Suprapubic skin (tissue), 4 donors: Measurements from ENCODE around the gene MARCKS. TPM values are rescaled to one million over a fixed set of nuclear protein-coding genes. Genes with fewer than 3 reads are reported as not detected.

Experiments used
- DNase-seq, 2 donors: peaks; one replicate each; pipeline ENCODE4 v3.0.0-alpha.2; 2019; ENCODE audit warnings: low spot score in 2 of 2
- H3K27ac ChIP-seq: fragments of 200-600 bp; sonication (generic); one replicate; pipeline ENCODE4 v1.5.1; 2019
- H3K27me3 ChIP-seq: fragments of 200-600 bp; sonication (generic); one replicate; pipeline ENCODE4 v1.5.1; 2019
- H3K36me3 ChIP-seq: fragments of 200-600 bp; sonication (generic); one replicate; pipeline ENCODE4 v1.5.1; 2019
- H3K4me1 ChIP-seq: fragments of 200-600 bp; sonication (generic); one replicate; pipeline ENCODE4 v1.5.1; 2019
- H3K4me3 ChIP-seq: fragments of 200-600 bp; sonication (generic); one replicate; pipeline ENCODE4 v1.5.1; 2019; ENCODE audit warnings: mild to moderate bottlenecking
- H3K9me3 ChIP-seq: fragments of 200-600 bp; sonication (generic); one replicate; pipeline ENCODE4 v1.5.1; 2019
- CTCF ChIP-seq, 2 donors: fragments of 200-600 bp in 1 of 2; fragments of 450-650 bp in 1 of 2; sonication (generic) in 1 of 2; IDR thresholded peaks; one replicate each; pipeline ENCODE4 v1.5.1; 2016 to 2019; ENCODE audit warnings: antibody characterized with exemption in 2 of 2, mild to moderate bottlenecking in 1 of 2, moderate library complexity in 1 of 2
- EP300 ChIP-seq: sonication (generic); formaldehyde crosslinking; IDR thresholded peaks from one replicate; pipeline ENCODE4 v1.6.1; 2017; ENCODE audit warnings: antibody characterized with exemption
- POLR2A ChIP-seq, 2 donors: fragments of 450-650 bp; IDR thresholded peaks; one replicate each; pipeline ENCODE4 v1.6.1; 2017; ENCODE audit warnings: antibody characterized with exemption in 2 of 2, mild to moderate bottlenecking in 2 of 2, moderate library complexity in 2 of 2
- POLR2AphosphoS5 ChIP-seq, 3 donors: sonication (generic); formaldehyde crosslinking; IDR thresholded peaks; one replicate each; pipeline ENCODE4 v1.6.1; 2017; ENCODE audit warnings: antibody characterized with exemption in 3 of 3
- WGBS: methylation state at CpG from one replicate; pipeline ENCODE4 v1.1.5; 2018; 5-methylcytosine and 5-hydroxymethylcytosine counted together
- total RNA-seq, 4 donors: library from RNA; depleted of rRNA; stranded (reverse); fragments of >200 nt; gene quantifications; one replicate each; pipeline ENCODE4 v1.1.0, GENCODE V29; 2016

MARCKS gene
- total RNA-seq, 4 donors from 2014 or later, result 49.3 to 57.1 (median 54.6) TPM

GRCh38 chr6:113888493-113888892, 31.3 kb downstream of the MARCKS start:
- Histone ChIP-seq H3K9me3 (no peaks in the 10 kb centered on the region), H3K27me3 (no peaks in the 10 kb centered on the region), H3K36me3 (no peaks in the 10 kb centered on the region), H3K4me1 (no peaks in the 10 kb centered on the region), H3K27ac (no peak overlapping the region), H3K4me3 (no peak overlapping the region)
- no peak for TF ChIP-seq POLR2AphosphoS5 (IDR thresholded peaks at IDR 0.05)
- no peak for TF ChIP-seq EP300
- TF ChIP-seq POLR2A (IDR thresholded peaks at IDR 0.05), result no peak
- TF ChIP-seq CTCF (IDR thresholded peaks at IDR 0.05), result no peak
- DNase-seq, result no peak

- H3K27me3 ChIP-seq, result no peaks in the 10 kb centered on the region
- no peak overlapping the region for H3K27ac ChIP-seq
- TF ChIP-seq CTCF (IDR thresholded peaks at IDR 0.05) (no peak), POLR2AphosphoS5 (IDR thresholded peaks at IDR 0.05) (no peak), POLR2A (IDR thresholded peaks at IDR 0.05) (no peak), EP300 (no peak)
- H3K4me3 ChIP-seq, result no peak overlapping the region
- WGBS, result 59% methylated on average over 3 of the region's 3 CpGs
- H3K9me3 ChIP-seq, result no peaks in the 10 kb centered on the region
- H3K36me3 ChIP-seq, result no peaks in the 10 kb centered on the region
- H3K4me1 ChIP-seq, result no peaks in the 10 kb centered on the region
- DNase-seq, result no peak
Measured at GRCh38 chr6:113888956-113889630, 31.9 kb downstream of the MARCKS start.

- Histone ChIP-seq H3K36me3 (no peaks in the 10 kb centered on the region), H3K9me3 (no peaks in the 10 kb centered on the region), H3K27ac (no peak overlapping the region), H3K27me3 (no peaks in the 10 kb centered on the region), H3K4me3 (no peak overlapping the region), H3K4me1 (no peaks in the 10 kb centered on the region)
- TF ChIP-seq POLR2A (IDR thresholded peaks at IDR 0.05) (no peak), POLR2AphosphoS5 (IDR thresholded peaks at IDR 0.05) (no peak), EP300 (no peak), CTCF (IDR thresholded peaks at IDR 0.05) (no peak)
- DNase-seq, result no peak
Measured at GRCh38 chr6:113893451-113893850, 36.3 kb downstream of the MARCKS start.

GRCh38 chr6:113893866-113894265, 36.7 kb downstream of the MARCKS start:
- Histone ChIP-seq H3K27ac (no peak overlapping the region), H3K4me3 (no peak overlapping the region), H3K36me3 (no peaks in the 10 kb centered on the region), H3K4me1 (no peaks in the 10 kb centered on the region), H3K9me3 (no peaks in the 10 kb centered on the region), H3K27me3 (no peaks in the 10 kb centered on the region)
- 50% methylated on average over 3 of the region's 3 CpGs for WGBS
- no peak for DNase-seq
- TF ChIP-seq CTCF (IDR thresholded peaks at IDR 0.05) (no peak), POLR2A (IDR thresholded peaks at IDR 0.05) (no peak), EP300 (no peak), POLR2AphosphoS5 (IDR thresholded peaks at IDR 0.05) (no peak)

- H3K36me3 ChIP-seq, result no peaks in the 10 kb centered on the region
- H3K27ac ChIP-seq, result no peak overlapping the region
- no peak for DNase-seq
- 71% methylated on average over 6 of the region's 6 CpGs for WGBS
- TF ChIP-seq EP300 (no peak), POLR2AphosphoS5 (IDR thresholded peaks at IDR 0.05) (no peak), POLR2A (IDR thresholded peaks at IDR 0.05) (no peak)
- H3K4me3 ChIP-seq, result no peak overlapping the region
- no peaks in the 10 kb centered on the region for H3K4me1 ChIP-seq
- H3K9me3 ChIP-seq, result no peaks in the 10 kb centered on the region
- H3K27me3 ChIP-seq, result no peaks in the 10 kb centered on the region
Measured at GRCh38 chr6:113894712-113895674, 37.8 kb downstream of the MARCKS start.
